HEK293 (cell line): ENCODE data around the gene DDO.

ENCODE experiments used
- CTCF ChIA-PET: fragments of 350-600 bp; formaldehyde crosslinking; extraction: SDS; loops from one replicate; lab custom pipeline; 2021; ENCODE audit warnings: antibody characterized with exemption; lab: Yijun Ruan, JAX
- POLR2A ChIA-PET: fragments of 300-600 bp; formaldehyde crosslinking; extraction: SDS; loops from one replicate; lab custom pipeline; 2020; ENCODE audit warnings: antibody characterized with exemption, inconsistent platforms; lab: Yijun Ruan, JAX
- H3K27ac ChIP-seq: fragments of 200-500 bp; sonication (Bioruptor generic); 2 replicates; pipeline ENCODE4 v1.5.1; 2014; ENCODE audit warnings: low read depth, low read length, control low read depth, inconsistent platforms; ENCODE audit errors: extremely low read depth
- H3K36me3 ChIP-seq, 2 experiments: fragments of 200-500 bp in 1 of 2; sonication (Bioruptor generic) in 1 of 2; 1 replicate in 1 of 2; 2 replicates in 1 of 2; pipeline ENCODE4 v1.5.1; 2014 to 2017; ENCODE audit warnings: inconsistent platforms in 2 of 2, low read length in 2 of 2; ENCODE audit not compliant: control insufficient read depth in 2 of 2, insufficient read depth in 1 of 2
- H3K4me1 ChIP-seq: fragments of 200-500 bp; sonication (Bioruptor generic); 2 replicates; pipeline ENCODE4 v1.5.1; 2014; ENCODE audit warnings: mild to moderate bottlenecking, low read length, inconsistent platforms; ENCODE audit not compliant: control insufficient read depth, insufficient read depth
- H3K4me3 ChIP-seq: 2 replicates; pipeline ENCODE4 v1.5.1; 2011; ENCODE audit warnings: low read depth, mild to moderate bottlenecking, control low read depth, low read length, moderate library complexity
- H3K9me3 ChIP-seq: fragments of 200-500 bp; sonication (Bioruptor generic); 2 replicates; pipeline ENCODE4 v1.5.1; 2014; ENCODE audit warnings: low read depth, low read length, inconsistent platforms; ENCODE audit not compliant: control insufficient read depth, insufficient read depth
- ATF2 ChIP-seq: fragments of 450-650 bp; formaldehyde crosslinking; IDR thresholded peaks from 2 replicates; pipeline ENCODE4 v1.5.1; 2016; ENCODE audit warnings: missing biosample characterization, missing genetic modification characterization, low read depth
- CTCF ChIP-seq: fragments of 450-650 bp; formaldehyde crosslinking; IDR thresholded peaks from 2 replicates; pipeline ENCODE4 v1.5.1; 2016; ENCODE audit warnings: missing biosample characterization, missing genetic modification characterization
- OSR2 ChIP-seq: fragments of 450-650 bp; formaldehyde crosslinking; IDR thresholded peaks from 2 replicates; pipeline ENCODE4 v1.5.1; 2016; ENCODE audit warnings: missing biosample characterization, missing genetic modification characterization
- PBX3 ChIP-seq: sonication (generic); formaldehyde crosslinking; IDR thresholded peaks from 2 replicates; pipeline ENCODE4 v1.8.1; 2022; ENCODE audit warnings: mild to moderate bottlenecking, moderate library complexity, missing genetic modification reagents
- RBAK ChIP-seq: fragments of 450-650 bp; formaldehyde crosslinking; IDR thresholded peaks from 2 replicates; pipeline ENCODE4 v1.5.1; 2016; ENCODE audit warnings: missing biosample characterization, missing genetic modification characterization
- SP2 ChIP-seq: fragments of 450-650 bp; formaldehyde crosslinking; IDR thresholded peaks from 2 replicates; pipeline ENCODE4 v1.5.1; 2016; ENCODE audit warnings: missing biosample characterization, missing genetic modification characterization
- ZBTB20 ChIP-seq: fragments of 450-650 bp; formaldehyde crosslinking; IDR thresholded peaks from 2 replicates; pipeline ENCODE4 v1.5.1; 2016; ENCODE audit warnings: missing biosample characterization, missing genetic modification characterization
- ZNF341 ChIP-seq: fragments of 450-650 bp; formaldehyde crosslinking; IDR thresholded peaks from 2 replicates; pipeline ENCODE4; 2016; ENCODE audit warnings: low read depth, missing biosample characterization, missing genetic modification characterization
- ZNF37A ChIP-seq: fragments of 450-650 bp; IDR thresholded peaks from 2 replicates; pipeline ENCODE4 v1.5.1; 2018; ENCODE audit warnings: missing biosample characterization, missing genetic modification characterization
- ZNF514 ChIP-seq: fragments of 450-650 bp; formaldehyde crosslinking; IDR thresholded peaks from 2 replicates; pipeline ENCODE4 v1.5.1; 2016; ENCODE audit warnings: missing biosample characterization, missing genetic modification characterization
- ZNF548 ChIP-seq: fragments of 450-650 bp; formaldehyde crosslinking; IDR thresholded peaks from 2 replicates; pipeline ENCODE4 v1.5.1; 2016; ENCODE audit warnings: missing biosample characterization, missing genetic modification characterization
- ZNF561 ChIP-seq: fragments of 450-650 bp; IDR thresholded peaks from 2 replicates; pipeline ENCODE4 v1.5.1; 2018; ENCODE audit warnings: missing biosample characterization, missing genetic modification characterization, borderline replicate concordance
- ZNF610 ChIP-seq: fragments of 450-650 bp; formaldehyde crosslinking; IDR thresholded peaks from 2 replicates; pipeline ENCODE4 v1.5.1; 2016; ENCODE audit warnings: missing biosample characterization, missing genetic modification characterization, borderline replicate concordance
- ZNF677 ChIP-seq: fragments of 450-650 bp; IDR thresholded peaks from 2 replicates; pipeline ENCODE4 v1.5.0; 2018; ENCODE audit warnings: missing biosample characterization, mild to moderate bottlenecking, missing genetic modification characterization, moderate library complexity
- ZNF707 ChIP-seq: fragments of 450-650 bp; formaldehyde crosslinking; IDR thresholded peaks from 2 replicates; pipeline ENCODE4 v1.5.1; 2016; ENCODE audit warnings: missing biosample characterization, missing genetic modification characterization
- ZNF791 ChIP-seq: fragments of 450-650 bp; formaldehyde crosslinking; IDR thresholded peaks from 2 replicates; pipeline ENCODE4 v1.5.1; 2016; ENCODE audit warnings: missing biosample characterization, missing genetic modification characterization
- ZSCAN18 ChIP-seq: fragments of 450-650 bp; formaldehyde crosslinking; IDR thresholded peaks from 2 replicates; pipeline ENCODE4 v1.5.1; 2016; ENCODE audit warnings: missing biosample characterization, missing genetic modification characterization

DDO gene

GRCh38 chr6:110434961-110435602, 19.7 kb upstream of the DDO start (continued):
- peak; percentile 96 for TF ChIP-seq ZNF548
- TF ChIP-seq ZSCAN18 (tag by site-specific recombination) = no peak
- no peak for TF ChIP-seq ZNF37A (tag by site-specific recombination)
- TF ChIP-seq ZNF514 = no peak
- no peak for TF ChIP-seq PBX3 (CRISPR knock-in tag)
- peak; percentile 50; the same call in 1 of the 2 replicates for TF ChIP-seq ATF2 (tag by site-specific recombination)
- TF ChIP-seq ZNF341 = no peak
- no peak for TF ChIP-seq OSR2 (tag by site-specific recombination)
- no peak for TF ChIP-seq ZNF561 (tag by site-specific recombination)
- TF ChIP-seq, all 188 proteins: peak for 5

GRCh38 chr6:110432285-110432900, 17.0 kb upstream of the DDO start:
- POLR2A ChIA-PET = no interaction called here
- Histone ChIP-seq H3K9me3 (no peaks in the 10 kb centered on the region), H3K36me3 (no peaks in the 10 kb centered on the region), H3K4me1 (no peaks in the 10 kb centered on the region), H3K27ac (no peak overlapping the region), H3K4me3 (no peak overlapping the region)
- TF ChIP-seq ZNF677 (tag by site-specific recombination) (no peak), ZBTB20 (tag by site-specific recombination) (no peak), ZNF610 (tag by site-specific recombination) (no peak), ZNF707 (no peak), OSR2 (tag by site-specific recombination) (no peak), RBAK (tag by site-specific recombination) (no peak), SP2 (tag by site-specific recombination) (no peak), ZNF791 (no peak), CTCF (tag by site-specific recombination) (no peak), ZSCAN18 (tag by site-specific recombination) (no peak)
- CTCF ChIA-PET = no interaction called here
